H9 (cell line): Measurements from ENCODE around the gene ARID1B. TPM values are rescaled to one million over a fixed set of nuclear protein-coding genes. Genes with fewer than 3 reads are reported as not detected.

Source experiments
- DNase-seq: peaks from one replicate; pipeline ENCODE4 v3.0.0-alpha.2; 2017
- H2AFZ ChIP-seq: one replicate; pipeline ENCODE4 v1.6.1; 2013; ENCODE audit warnings: mild to moderate bottlenecking, low read length, control low read depth, moderate library complexity
- H2AK5ac ChIP-seq: 2 replicates; pipeline ENCODE4 v1.6.1; 2013; ENCODE audit warnings: low read length, control low read depth, mixed read lengths; ENCODE audit not compliant: insufficient read length
- H2BK120ac ChIP-seq: one replicate; pipeline ENCODE4 v1.6.1; 2013; ENCODE audit warnings: low read depth, mild to moderate bottlenecking, low read length, control low read depth, inconsistent platforms; ENCODE audit not compliant: poor library complexity, severe bottlenecking
- H2BK12ac ChIP-seq: 2 replicates; pipeline ENCODE4 v1.6.1; 2013; ENCODE audit warnings: low read length, control low read depth, mixed read lengths, low read depth; ENCODE audit not compliant: insufficient read length
- H2BK15ac ChIP-seq: 2 replicates; pipeline ENCODE4 v1.6.1; 2013; ENCODE audit warnings: low read depth, low read length, control low read depth
- H2BK20ac ChIP-seq: one replicate; pipeline ENCODE4 v1.6.1; 2013; ENCODE audit warnings: low read depth, mild to moderate bottlenecking, low read length, control low read depth, inconsistent platforms; ENCODE audit not compliant: poor library complexity, severe bottlenecking
- H2BK5ac ChIP-seq: 2 replicates; pipeline ENCODE4 v1.6.1; 2013; ENCODE audit warnings: low read length, control low read depth, mixed read lengths; ENCODE audit not compliant: insufficient read length
- H3K14ac ChIP-seq: 2 replicates; pipeline ENCODE4 v1.6.1; 2013; ENCODE audit warnings: low read length, control low read depth; ENCODE audit not compliant: insufficient read depth
- H3K18ac ChIP-seq: 2 replicates; pipeline ENCODE4 v1.6.1; 2013; ENCODE audit warnings: low read depth, mild to moderate bottlenecking, mixed read lengths, low read length, control low read depth; ENCODE audit not compliant: insufficient read length
- H3K23ac ChIP-seq: 2 replicates; pipeline ENCODE4 v1.6.1; 2013; ENCODE audit warnings: low read length, control low read depth, mixed read lengths, low read depth; ENCODE audit not compliant: insufficient read length
- H3K23me2 ChIP-seq: 2 replicates; pipeline ENCODE4 v1.6.1; 2013; ENCODE audit warnings: low read depth, mild to moderate bottlenecking, mixed read lengths, low read length, control low read depth; ENCODE audit not compliant: insufficient read length, poor library complexity, severe bottlenecking
- H3K27ac ChIP-seq: 2 replicates; pipeline ENCODE4 v1.5.1; 2013; ENCODE audit warnings: low read length, control low read depth, mixed read lengths, low read depth; ENCODE audit not compliant: insufficient read length
- H3K27me3 ChIP-seq: 2 replicates; pipeline ENCODE4 v1.6.1; 2013; ENCODE audit warnings: low read length, control low read depth, inconsistent platforms; ENCODE audit not compliant: insufficient read depth
- H3K4ac ChIP-seq: 2 replicates; pipeline ENCODE4 v1.6.1; 2013; ENCODE audit warnings: low read depth, mild to moderate bottlenecking, control low read depth, inconsistent platforms, low read length, moderate library complexity
- H3K4me1 ChIP-seq: 2 replicates; pipeline ENCODE4 v1.6.1; 2013; ENCODE audit warnings: low read length, control low read depth, inconsistent platforms; ENCODE audit not compliant: insufficient read depth
- H3K4me2 ChIP-seq: 2 replicates; pipeline ENCODE4 v1.6.1; 2013; ENCODE audit warnings: low read length, control low read depth, mixed read lengths; ENCODE audit not compliant: insufficient read length, insufficient read depth
- H3K56ac ChIP-seq: 2 replicates; pipeline ENCODE4 v1.6.1; 2013; ENCODE audit warnings: low read depth, mild to moderate bottlenecking, mixed read lengths, low read length, control low read depth; ENCODE audit not compliant: insufficient read length
- H3K79me1 ChIP-seq: 2 replicates; pipeline ENCODE4 v1.6.1; 2013; ENCODE audit warnings: low read depth, mild to moderate bottlenecking, moderate library complexity, low read length, control low read depth, inconsistent platforms; ENCODE audit not compliant: insufficient read depth, poor library complexity, severe bottlenecking
- H3K79me2 ChIP-seq: 2 replicates; pipeline ENCODE4 v1.6.1; 2013; ENCODE audit warnings: low read length, control low read depth, inconsistent platforms; ENCODE audit not compliant: insufficient read depth
- H3K9ac ChIP-seq: 2 replicates; pipeline ENCODE4 v1.6.1; 2013; ENCODE audit warnings: low read length, control low read depth, mixed read lengths; ENCODE audit not compliant: insufficient read length; ENCODE audit errors: extremely low read depth
- H3K9me3 ChIP-seq: one replicate; pipeline ENCODE4 v1.6.1; 2013; ENCODE audit warnings: low read depth, low read length, inconsistent platforms; ENCODE audit not compliant: control insufficient read depth
- H3T11ph ChIP-seq: one replicate; pipeline ENCODE4 v1.6.1; 2013; ENCODE audit warnings: mild to moderate bottlenecking, low read length, control low read depth, inconsistent platforms
- H4K20me1 ChIP-seq: one replicate; pipeline ENCODE4 v1.6.1; 2013; ENCODE audit not compliant: control insufficient read depth, insufficient read length, insufficient read depth
- H4K5ac ChIP-seq: 2 replicates; pipeline ENCODE4 v1.6.1; 2013; ENCODE audit warnings: low read depth, mild to moderate bottlenecking, mixed read lengths, low read length, control low read depth; ENCODE audit not compliant: insufficient read length
- H4K8ac ChIP-seq: replicated peaks from 2 replicates; pipeline ENCODE4 v1.6.1; 2013; ENCODE audit warnings: low read length, control low read depth, mixed read lengths, low read depth; ENCODE audit not compliant: insufficient read length
- H4K91ac ChIP-seq: 2 replicates; pipeline ENCODE4 v1.6.1; 2013; ENCODE audit warnings: low read depth, mild to moderate bottlenecking, moderate library complexity, mixed read lengths, low read length, control low read depth; ENCODE audit not compliant: insufficient read length
- H3K27ac Mint-ChIP-seq, 3 experiments: 2 replicates in 2 of 3; 3 replicates in 1 of 3; pipeline ENCODE4 v1.8.0; 2020 to 2021; ENCODE audit warnings: mixed read lengths in 3 of 3, mild to moderate bottlenecking in 1 of 3, moderate library complexity in 1 of 3
- H3K27me3 Mint-ChIP-seq: 2 replicates; pipeline ENCODE4 v1.8.0; 2021; ENCODE audit warnings: low read depth, mild to moderate bottlenecking, moderate library complexity, mixed read lengths
- H3K36me3 Mint-ChIP-seq, 3 experiments: 2 replicates in 2 of 3; 3 replicates in 1 of 3; pipeline ENCODE4 v1.8.0; 2020 to 2021; ENCODE audit warnings: low read depth in 3 of 3, mixed read lengths in 3 of 3; ENCODE audit not compliant: insufficient read depth in 1 of 3
- H3K4me1 Mint-ChIP-seq, 2 experiments: 2 replicates each; pipeline ENCODE4 v1.8.0; 2020; ENCODE audit warnings: mixed read lengths in 2 of 2
- H3K4me3 Mint-ChIP-seq, 2 experiments: 2 replicates in 1 of 2; 3 replicates in 1 of 2; pipeline ENCODE4 v1.8.0; 2020 to 2021; ENCODE audit warnings: mild to moderate bottlenecking in 2 of 2, mixed read lengths in 2 of 2, moderate library complexity in 1 of 2
- H3K9me3 Mint-ChIP-seq, 2 experiments: 2 replicates in 1 of 2; 3 replicates in 1 of 2; pipeline ENCODE4 v1.8.0; 2020; ENCODE audit warnings: mild to moderate bottlenecking in 2 of 2, mixed read lengths in 2 of 2, moderate library complexity in 1 of 2
- total RNA-seq: library from RNA; stranded (reverse); gene quantifications from 2 replicates; pipeline ENCODE4 v1.2.1, GENCODE V29; 2021
- TF ChIP-seq, protein P1 (sequence below): fragments of 200-600 bp; sonication (generic); conservative IDR thresholded peaks from 3 replicates; pipeline ENCODE4 v1.8.0; 2021; ENCODE audit warnings: antibody characterized with exemption, mild to moderate bottlenecking

The ARID1B gene
- total RNA-seq, 1 experiment from 2014 or later: 88.2 TPM

DNA sequence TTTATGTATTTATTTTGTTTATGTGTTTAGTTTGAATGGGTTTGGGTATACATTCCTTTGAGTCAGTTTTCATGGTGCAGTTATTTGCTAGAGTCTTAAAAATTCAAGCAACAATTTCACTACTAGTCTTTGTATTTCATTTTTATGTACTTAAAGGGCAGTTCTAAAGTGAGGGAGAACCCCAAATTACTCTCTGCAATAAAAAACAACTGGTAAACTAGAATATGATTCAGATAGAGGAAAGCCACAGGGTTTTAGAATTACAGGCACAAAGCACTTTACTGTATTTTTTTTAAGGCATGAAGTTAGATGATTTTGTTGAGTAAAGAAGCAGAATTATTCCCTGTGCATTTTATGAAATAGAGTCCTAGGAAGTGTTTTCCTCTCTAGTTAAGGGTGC is 183.3 kb downstream of the ARID1B start:
- TF ChIP-seq, protein P1, sequence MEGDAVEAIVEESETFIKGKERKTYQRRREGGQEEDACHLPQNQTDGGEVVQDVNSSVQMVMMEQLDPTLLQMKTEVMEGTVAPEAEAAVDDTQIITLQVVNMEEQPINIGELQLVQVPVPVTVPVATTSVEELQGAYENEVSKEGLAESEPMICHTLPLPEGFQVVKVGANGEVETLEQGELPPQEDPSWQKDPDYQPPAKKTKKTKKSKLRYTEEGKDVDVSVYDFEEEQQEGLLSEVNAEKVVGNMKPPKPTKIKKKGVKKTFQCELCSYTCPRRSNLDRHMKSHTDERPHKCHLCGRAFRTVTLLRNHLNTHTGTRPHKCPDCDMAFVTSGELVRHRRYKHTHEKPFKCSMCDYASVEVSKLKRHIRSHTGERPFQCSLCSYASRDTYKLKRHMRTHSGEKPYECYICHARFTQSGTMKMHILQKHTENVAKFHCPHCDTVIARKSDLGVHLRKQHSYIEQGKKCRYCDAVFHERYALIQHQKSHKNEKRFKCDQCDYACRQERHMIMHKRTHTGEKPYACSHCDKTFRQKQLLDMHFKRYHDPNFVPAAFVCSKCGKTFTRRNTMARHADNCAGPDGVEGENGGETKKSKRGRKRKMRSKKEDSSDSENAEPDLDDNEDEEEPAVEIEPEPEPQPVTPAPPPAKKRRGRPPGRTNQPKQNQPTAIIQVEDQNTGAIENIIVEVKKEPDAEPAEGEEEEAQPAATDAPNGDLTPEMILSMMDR: no peak
- Histone ChIP-seq H2AK5ac (no peak overlapping the region), H3K23me2 (no peaks in the 10 kb centered on the region), H2BK5ac (no peak overlapping the region), H3K14ac (no peak overlapping the region), H2BK15ac (no peak overlapping the region), H2AFZ (no peak overlapping the region), H3K4ac (no peak overlapping the region), H3K79me1 (peaks cover 2% of the 10 kb centered on the region), H3T11ph (no peak overlapping the region), H3K4me1 (peaks cover 6% of the 10 kb centered on the region; the same call in 1 of the 2 replicates), H2BK20ac (no peak overlapping the region), H3K27me3 (no peaks in the 10 kb centered on the region), H4K91ac (no peak overlapping the region), H4K20me1 (no peaks in the 10 kb centered on the region), H3K9ac (no peak overlapping the region), H3K56ac (no peak overlapping the region), H3K27ac (no peak overlapping the region), H4K5ac (no peak overlapping the region), H3K79me2 (peaks cover 2% of the 10 kb centered on the region; the same call in 1 of the 2 replicates), H3K23ac (no peak overlapping the region), H3K18ac (no peak overlapping the region), H2BK120ac (no peak overlapping the region), H4K8ac (no peak overlapping the region), H2BK12ac (no peak overlapping the region), H3K4me2 (no peak overlapping the region), H3K9me3 (no peaks in the 10 kb centered on the region)
- Mint-ChIP-seq H3K27me3 (no peaks in the 10 kb centered on the region), H3K4me3 (no peak overlapping the region), H3K9me3 (no peaks in the 10 kb centered on the region), H3K27ac (0 out of 7 replicates have a peak overlapping the region, but pooled peaks of 1 of the 3 experiments have one; percentile 40), H3K36me3 (no peaks in the 10 kb centered on the region; a peak in 3 of 7 replicates), H3K4me1 (peaks cover 27 to 30% of the 10 kb centered on the region in 2 experiments)
- no peak for DNase-seq
